Sciatic nerve (tissue), 2 donors: ENCODE measurements around the gene BIRC2. TPM values are rescaled to one million over a fixed set of nuclear protein-coding genes. Genes with fewer than 3 reads are reported as not detected.
"Not testable (repeated sequence)": the region's sequence is repeated elsewhere in the genome, so short reads cannot be mapped to it uniquely, and the experiment has no call there.

Experiments used
- ATAC-seq: fragments of 200-7000 bp; cut with Tn5 transposase; one replicate; pipeline ENCODE4 v1.9.1; 2020; ENCODE audit warnings: mild to moderate bottlenecking, moderate library complexity
- DNase-seq: peaks from one replicate; pipeline ENCODE4 v3.0.0-alpha.2; 2020; ENCODE audit warnings: low spot score
- intact Hi-C: fragments of 100-400 bp; cut with DNase I; formaldehyde crosslinking; loops from one replicate; pipeline ENCODE4 v1.14.2; 2022
- total RNA-seq: library from RNA; stranded (reverse); fragmentation: NEBNext Ultra II Directional; extraction: Animal tissue kit (Norgen Biotek cat#: 25700); gene quantifications from one replicate; pipeline ENCODE4 v1.2.1, GENCODE V29; 2021
- donor health status: DM: no; HTN: no; CAD: no.
- donor health status: DM: no; HTN: no; CAD: no.

The BIRC2 gene
- total RNA-seq, 1 donor from 2014 or later = 66.7 TPM

DNA sequence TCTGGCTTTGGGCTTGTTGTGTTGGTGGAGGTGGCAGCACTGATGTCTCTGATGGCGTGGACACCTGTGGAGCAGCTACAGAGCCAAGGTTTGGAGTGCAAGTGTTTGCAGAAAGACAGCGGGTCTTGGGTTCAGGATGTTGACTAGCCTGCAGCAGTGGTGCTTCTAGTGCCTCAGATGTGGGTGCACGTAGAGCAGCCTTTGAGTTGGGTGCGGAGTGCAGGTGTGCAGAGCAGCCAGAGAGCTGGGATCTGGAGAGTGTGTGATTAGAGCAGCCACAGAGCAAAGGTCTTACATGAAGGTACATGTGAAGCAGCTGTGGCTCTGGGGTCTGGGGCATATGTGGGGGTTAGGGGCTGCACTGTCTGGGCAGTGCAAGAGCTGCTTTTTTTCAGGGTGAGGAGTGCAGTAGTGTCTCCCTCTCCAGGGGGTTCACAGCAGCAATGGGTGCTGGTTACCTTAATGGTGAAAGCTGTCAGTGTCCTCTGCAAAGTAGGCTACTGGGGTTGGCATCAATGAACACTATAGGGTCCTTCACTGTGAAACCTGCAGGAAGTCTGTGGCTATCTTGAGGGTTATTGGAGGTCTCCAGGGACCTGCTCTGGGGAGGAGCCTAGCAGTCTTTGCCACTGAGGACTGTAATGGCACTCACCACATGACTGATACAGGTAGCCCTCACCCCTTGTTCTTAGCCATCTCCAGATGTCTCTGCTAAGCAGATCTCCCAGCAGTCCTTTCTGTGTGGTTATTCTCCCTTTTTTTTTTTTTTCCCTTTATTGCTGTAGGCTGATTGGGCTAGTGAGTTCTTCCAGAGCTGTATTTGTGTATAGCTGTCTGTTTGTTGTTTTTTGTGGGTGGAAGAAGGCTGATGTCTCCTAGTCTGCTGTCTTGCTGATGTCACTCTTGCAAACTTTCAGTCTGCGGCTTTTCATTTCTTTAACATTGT lies 14.3 kb downstream of the BIRC2 start:
- DNase-seq (no peak), ATAC-seq (no peak)
- intact Hi-C loops = no loop called here

DNA sequence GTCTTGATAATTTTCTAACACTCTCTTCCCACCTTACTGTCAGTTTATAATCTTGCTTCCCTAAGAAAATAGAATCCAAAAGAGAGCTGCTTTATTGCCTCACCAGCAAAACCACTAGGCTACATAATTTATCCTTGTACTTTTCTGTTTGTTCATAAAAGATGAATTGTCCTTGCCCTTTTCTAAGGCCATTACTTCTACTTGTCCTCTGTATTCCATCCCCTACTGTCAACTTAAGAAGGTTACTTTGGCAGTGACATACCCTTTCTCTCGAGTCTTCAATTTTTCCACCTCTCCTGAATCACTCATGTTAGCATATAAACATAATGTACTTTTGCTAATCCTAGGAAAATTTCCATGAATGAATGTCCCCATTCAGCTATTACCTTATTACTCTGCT lies 18.0 kb downstream of the BIRC2 start:
- DNase-seq (no peak), ATAC-seq (no peak)
- intact Hi-C loops = no loop called here

DNA sequence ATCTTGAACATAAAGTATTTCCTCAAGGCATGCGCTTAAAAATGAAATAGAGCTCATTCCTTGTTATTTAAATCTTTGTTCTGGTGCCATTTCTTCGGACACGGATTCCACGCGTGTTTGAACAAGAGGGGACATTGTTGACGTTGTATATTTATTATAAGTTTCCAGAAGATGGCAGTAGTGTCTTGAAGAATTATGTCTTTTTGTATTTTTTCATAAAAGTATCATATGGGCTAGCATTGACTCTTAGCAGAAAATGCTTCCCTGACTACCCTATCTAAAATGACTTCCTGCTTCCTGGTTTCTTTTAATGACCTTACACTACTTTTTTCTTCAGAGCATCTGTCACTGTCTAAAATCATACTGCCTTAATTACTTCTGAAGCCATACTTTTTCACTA lies 20.4 kb downstream of the BIRC2 start:
- intact Hi-C loops = no loop called here
- ATAC-seq = no peak
- no peak for DNase-seq

DNA sequence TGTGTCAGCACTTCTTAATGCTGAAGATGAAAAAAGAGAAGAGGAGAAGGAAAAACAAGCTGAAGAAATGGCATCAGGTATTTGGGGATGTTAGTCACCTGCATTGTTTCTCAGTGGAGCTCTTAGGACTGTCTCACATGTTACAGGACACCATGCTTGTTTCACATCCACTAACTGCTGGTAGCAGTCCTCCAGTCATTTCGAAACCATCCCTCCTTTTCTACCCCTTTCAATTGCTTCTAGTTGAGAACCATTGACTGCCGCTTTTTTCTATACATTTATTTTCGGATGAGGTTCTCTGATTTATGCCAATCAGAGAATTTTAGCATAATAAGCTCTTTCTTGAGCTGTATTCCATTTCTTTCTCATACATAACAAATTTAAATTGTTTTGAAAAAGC lies 21.5 kb downstream of the BIRC2 start:
- no peak for DNase-seq
- intact Hi-C loops = no loop called here
- no peak for ATAC-seq

DNA sequence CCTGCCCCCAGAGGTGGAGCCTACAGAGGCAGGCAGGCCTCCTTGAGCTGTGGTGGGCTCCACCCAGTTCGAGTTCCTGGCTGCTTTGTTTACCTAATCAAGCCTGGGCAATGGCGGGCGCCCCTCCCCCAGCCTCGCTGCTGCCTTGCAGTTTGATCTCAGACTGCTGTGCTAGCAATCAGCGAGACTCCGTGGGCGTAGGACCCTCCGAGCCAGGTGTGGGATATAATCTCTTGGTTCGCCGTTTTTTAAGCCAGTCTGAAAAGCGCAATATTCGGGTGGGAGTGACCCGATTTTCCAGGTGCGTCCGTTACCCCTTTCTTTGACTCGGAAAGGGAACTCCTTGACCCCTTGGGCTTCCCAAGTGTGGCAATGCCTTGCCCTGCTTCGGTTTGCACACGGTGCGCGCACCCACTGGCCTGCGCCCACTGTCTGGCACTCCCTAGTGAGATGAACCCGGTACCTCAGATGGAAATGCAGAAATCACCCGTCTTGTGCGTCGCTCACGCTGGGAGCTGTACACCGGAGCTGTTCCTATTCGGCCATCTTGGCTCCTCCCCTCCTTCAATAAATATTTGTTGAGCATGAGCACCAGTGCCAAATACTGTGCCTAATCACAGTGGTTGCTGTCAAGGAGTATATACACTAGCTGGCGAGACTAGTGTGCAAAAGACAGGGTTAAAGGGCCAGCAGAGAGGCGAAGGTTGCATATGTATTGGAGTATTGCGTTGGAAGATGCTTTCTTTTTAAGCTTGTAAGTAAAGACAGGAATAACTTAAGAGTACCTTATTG lies 27.8 kb downstream of the BIRC2 start:
- ATAC-seq, DNase-seq, intact Hi-C loops: not testable (repeated sequence)

DNA sequence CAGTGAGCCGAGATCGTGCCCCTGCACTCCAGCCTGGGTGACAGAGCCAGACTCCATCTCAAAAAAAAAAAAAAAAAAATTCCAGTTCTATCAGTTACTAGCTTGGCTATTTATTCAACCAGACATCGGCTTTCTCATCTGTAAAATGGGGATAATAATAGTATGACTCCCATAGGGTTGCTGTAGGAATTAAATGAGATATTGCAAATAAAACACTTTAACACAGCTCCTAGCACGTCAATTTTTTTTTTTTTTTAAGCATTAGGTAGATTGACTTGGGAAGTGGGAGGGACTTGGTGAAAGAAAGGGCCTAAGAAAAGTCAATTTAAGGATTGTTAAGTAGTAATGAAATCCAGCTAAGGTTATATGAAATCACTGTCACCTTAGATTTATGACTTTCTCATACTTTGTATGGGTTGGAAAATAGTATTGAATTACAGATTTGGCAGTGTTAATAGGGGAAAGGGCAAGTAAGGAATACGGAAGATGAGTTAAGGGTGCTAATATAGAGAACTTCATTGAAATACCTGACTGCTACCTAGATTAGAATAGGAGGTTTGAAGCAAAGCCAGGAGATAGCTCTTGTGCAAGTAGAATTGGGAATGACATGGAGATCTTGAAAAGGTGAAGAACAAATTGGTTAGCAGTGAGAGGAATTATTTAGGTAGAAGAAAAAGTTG lies 28.8 kb downstream of the BIRC2 start:
- DNase-seq = no peak
- ATAC-seq = no peak
- intact Hi-C loops = no loop called here

DNA sequence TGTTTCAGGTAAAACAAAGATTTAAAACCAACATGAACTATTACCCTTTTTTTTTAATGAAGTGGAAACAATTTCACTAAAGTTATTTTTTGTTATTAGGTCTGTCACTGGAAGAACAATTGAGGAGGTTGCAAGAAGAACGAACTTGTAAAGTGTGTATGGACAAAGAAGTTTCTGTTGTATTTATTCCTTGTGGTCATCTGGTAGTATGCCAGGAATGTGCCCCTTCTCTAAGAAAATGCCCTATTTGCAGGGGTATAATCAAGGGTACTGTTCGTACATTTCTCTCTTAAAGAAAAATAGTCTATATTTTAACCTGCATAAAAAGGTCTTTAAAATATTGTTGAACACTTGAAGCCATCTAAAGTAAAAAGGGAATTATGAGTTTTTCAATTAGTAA lies 30.9 kb downstream of the BIRC2 start:
- DNase-seq = no peak
- ATAC-seq = no peak
- intact Hi-C loops = no loop called here

DNA sequence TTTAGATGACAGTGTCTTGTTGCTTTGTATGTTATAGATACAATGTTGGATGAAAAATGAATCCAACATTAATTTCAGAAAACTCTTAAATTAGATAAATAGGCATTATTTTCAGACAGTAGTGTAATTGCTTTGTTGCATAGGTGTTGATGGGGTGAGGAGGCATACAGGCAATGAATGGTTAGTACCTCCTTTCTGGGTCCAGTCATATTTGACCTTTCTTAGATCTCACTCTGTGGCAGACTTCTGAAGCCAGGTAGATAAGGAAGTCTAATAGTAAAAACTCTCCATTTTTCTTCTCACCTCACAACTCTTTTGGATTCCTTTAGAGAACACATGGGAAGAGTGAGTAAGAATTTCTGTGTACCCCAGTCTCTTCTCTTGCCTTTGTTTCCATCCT lies 31.8 kb downstream of the BIRC2 start:
- no peak for ATAC-seq
- intact Hi-C loops = no loop called here
- no peak for DNase-seq

DNA sequence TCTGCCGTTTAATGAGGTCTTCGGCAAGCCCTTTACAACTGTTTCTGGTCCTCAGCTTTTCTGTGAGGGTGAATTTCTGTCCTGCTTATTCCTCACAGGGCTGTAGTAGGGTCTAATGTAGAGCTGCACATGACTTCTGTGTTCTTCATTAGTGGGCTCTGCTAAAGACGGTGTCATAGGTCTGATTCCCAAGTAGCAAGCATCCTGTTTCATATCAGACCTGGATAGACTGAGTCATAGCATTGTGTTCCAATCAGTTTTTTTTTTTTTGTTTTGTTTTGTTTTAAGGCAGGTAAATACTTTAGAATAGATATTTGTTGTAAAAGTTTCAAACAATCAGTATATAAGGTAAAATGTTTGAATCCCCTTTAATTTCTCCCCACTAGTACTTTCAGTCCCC lies 35.4 kb downstream of the BIRC2 start:
- ATAC-seq = no peak
- intact Hi-C loops = no loop called here
- no peak for DNase-seq

DNA sequence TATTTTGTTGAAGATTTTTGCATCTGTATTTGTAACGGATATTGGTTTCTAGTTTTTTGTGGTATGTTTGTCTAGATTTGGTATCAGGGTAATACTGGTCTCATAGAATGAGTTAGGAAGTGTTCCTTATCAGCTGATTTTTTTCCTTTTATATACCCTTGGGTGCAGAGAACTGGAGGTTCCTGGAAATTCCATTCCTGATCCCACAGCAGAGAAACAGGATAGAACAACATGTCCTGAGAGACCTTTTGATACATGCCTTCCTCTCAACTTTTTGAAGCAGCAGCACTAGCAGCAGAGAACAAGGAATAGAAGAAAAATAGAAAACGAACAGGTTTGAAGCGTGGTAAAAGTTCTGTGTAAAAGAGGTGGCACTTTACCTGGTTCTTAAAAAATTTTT lies 36.8 kb downstream of the BIRC2 start:
- DNase-seq (no peak), ATAC-seq (peak; percentile 53)
- intact Hi-C loops = no loop called here

DNA sequence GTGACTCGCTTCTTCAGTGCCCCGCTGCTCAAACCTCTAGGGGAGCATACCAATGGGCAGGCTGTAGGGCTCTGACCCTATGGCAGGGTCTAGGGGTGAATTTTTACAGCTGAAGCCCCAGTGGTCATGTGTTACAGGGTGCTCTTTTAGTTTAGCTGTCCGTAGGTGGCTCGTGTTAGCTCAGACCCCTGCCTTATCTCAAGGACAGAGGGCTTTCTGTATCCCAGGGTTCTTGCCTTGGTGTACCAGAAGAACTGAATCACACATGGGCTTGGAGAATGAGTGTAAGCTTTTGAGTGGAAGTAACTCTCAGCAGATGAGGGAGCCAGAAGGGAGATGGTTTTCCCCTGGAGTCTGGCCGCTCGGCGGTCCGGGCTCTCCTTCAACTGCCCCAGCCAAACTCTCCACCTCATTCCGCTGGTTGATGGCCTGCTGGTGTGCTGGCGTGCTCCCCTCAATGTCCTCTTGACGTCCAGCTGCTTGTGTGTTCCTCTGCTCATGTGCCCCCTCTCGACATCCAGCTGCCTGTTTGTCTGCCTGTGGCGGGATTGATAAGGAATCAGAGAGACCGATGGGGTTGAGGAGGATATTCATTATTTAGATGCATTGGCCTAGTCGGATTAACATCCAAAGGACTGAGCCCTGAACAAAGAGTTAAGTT lies 37.5 kb downstream of the BIRC2 start:
- DNase-seq (no peak), ATAC-seq (no peak)
- intact Hi-C loops = no loop called here

DNA sequence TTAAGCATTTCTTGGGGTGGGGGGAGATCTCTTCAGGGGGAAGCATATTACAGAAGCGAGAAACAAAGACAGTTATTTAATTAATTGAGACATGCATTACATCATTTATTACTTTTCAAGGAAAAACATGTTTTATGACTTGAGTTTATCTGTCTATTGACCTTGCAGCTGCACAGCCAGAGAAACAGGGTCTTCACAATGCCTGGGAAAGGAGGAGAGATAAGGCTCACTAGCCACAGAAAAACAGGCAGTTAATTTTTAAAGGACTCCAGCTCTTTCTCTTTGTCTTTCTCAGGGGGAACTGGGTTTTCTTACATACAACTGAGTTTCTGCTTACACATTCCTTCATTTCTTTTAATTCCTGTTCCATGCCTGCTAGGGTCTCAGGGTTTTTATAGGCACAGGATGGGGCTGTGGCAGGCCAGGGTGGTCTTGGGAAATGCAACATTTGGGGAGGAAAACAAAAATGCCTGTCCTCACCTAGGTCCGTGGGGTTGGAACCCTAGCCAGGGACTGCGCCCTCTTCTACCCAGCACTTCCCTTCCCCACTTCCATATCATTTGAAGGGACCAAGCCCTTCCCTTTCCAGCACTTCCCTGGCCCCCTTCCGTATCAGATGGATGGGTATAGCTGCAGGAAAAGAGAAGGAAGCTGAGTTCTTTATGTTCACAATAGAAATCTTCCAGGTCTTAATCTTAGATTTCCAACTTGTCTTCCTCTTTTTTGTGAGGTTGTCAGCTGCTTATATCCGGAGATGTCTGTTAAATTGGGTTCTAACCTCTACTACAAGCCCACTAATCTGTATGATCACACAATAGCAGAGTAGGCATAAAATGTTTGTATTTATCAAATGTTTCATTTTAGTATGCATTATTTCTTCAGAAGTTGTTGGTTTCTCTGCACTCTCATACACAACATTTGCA lies 38.3 kb downstream of the BIRC2 start:
- intact Hi-C loops = no loop called here
- ATAC-seq (no peak), DNase-seq (no peak)

DNA sequence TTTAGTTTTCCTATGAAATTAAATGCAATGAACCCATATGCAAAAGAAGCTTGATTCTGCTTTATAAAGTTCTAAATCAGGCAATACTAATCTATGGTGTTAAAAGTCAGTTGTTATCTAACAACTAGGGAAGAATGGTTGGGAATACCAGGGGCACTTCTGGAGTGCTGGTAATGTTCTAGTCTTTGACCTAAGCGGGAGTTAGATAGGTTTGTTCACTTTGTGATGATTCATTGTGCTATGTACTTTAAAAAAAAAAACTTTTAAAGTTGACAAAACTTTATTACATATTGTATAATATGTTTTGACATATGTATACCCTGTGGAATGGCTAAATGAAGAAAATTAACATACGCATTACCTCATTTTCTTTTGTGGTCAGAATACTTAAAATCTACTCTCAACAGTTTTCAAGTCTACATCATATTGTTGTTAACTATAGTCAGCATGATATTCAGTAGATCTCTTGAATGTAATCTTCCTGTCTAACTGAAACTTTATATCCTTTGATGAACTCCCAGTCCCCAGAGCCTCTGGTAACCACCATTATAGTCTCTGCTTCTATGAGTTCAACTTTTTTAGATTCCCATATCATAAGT lies 39.2 kb downstream of the BIRC2 start:
- ATAC-seq (no peak), DNase-seq (no peak)
- intact Hi-C loops = no loop called here

DNA sequence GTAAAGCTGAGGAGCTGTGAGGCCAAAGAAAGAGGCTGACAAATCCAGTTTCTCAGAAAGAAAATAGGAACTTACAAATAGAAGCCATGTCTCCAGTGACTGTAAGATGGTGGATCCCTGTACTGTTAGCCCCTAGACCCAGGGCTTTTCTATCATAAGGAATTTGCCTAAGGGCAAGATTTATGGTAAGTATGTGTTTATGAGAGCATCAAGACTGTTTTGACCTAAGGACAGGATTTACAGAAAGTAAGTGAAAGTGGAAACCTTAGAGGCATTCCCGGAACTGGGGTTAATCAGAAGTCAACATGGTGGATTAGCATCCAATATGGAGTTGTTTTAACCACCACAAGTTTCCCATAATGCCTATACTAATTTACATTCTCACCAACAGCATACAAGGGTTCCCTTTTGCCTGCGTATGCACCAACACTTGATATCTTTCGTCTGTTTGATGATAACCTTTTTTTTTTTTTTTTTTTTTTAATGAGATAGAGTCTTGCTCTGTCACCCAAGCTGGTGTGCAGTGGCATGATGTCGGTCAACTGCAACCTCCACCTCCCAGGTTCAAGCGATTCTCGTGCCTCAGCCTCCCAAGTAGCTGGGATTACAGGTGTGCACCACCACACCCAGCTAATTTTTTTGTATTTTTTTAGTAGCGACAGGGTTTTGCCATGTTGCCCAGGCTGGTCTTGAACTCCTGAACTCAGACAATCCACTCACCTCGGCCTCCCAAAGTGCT lies 40.2 kb downstream of the BIRC2 start:
- intact Hi-C loops = no loop called here
- ATAC-seq = no peak

DNA sequence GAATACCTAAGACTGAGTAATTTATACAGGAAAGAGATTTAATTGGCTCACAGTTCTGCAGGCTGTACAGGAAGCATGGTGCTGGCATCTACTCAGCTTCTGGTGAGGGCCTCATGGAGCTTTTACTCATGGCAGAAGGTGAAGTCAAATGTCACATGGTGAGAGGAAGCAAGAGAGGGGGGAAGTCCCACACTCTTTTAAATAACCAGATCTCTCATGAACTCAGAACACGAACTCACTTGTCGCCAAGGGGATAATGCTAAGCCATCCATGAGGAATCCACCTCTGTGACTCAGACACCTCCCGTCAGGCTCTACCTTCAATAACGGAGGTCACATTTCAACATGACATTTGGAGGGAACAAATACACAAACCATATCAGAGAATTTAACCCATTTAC lies 42.2 kb downstream of the BIRC2 start:
- ATAC-seq = no peak
- intact Hi-C loops = no loop called here
- DNase-seq = no peak

More for the DNA sequence above, 40.2 kb downstream of the BIRC2 start:
- no peak for DNase-seq

DNA sequence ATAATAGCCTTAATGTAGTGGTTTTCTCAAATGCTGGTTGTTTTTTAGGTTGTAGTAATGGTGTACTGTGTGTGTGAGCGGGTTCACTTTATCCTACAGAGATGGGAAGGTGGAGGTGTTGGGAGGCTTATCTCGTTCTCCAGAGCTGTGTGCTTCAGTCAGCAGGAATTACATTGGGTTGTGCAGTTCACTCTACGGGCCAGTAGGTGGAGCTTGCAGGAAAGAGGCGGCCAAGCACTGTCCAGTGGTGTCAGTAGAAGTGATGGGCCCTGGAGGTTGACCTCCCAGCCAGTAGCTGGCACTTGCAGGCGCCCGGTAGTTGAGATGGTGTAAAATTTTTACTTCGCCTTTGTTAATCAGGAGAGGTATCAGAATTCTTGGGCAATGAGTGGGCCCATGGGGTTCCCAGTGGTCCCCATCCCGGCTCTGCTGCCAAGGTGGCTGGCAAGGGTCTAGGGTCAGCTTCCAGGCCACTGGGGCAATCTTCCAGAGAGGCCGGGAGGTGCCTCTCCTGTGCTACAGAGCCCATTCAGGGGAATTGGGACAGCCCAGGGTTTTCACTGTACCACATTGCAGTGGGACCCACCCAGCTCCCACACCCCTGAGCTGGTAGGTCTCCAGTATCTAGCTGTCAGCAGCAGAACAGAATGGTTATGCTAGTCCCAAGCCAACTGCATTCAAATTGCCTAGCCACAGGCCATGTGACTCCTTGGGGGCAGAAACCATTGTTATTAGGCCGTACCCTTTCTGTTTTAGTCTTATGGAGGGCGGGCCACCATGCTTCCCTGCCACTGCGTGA lies 43.9 kb downstream of the BIRC2 start:
- DNase-seq (peak; percentile 72), ATAC-seq (peak; percentile 78)
- intact Hi-C loops = no loop called here
